ENCODE data around the gene CDH12.

- TF ChIP-seq POLR2A (IDR thresholded peaks at IDR 0.05), result no peak
- TF ChIP-seq CTCF (IDR thresholded peaks at IDR 0.05), result no peak
Measured at GRCh38 chr5:22432905-22433304, 420.2 kb downstream of the CDH12 start.
